HepG2 (cell line): ENCODE data around the gene RPS6KA3. TPM values are rescaled to one million over a fixed set of nuclear protein-coding genes. Genes with fewer than 3 reads are reported as not detected.

ENCODE experiments used
- KIAA2018 ChIP-seq: sonication (generic); formaldehyde crosslinking; IDR thresholded peaks from 2 replicates; pipeline ENCODE4 v1.5.0; 2020; ENCODE audit warnings: mild to moderate bottlenecking, missing genetic modification reagents, borderline replicate concordance
- polyA plus RNA-seq, 8 experiments: library from polyadenylated mRNA; depleted of rRNA in 3 of 8; stranded (reverse) in 7 of 8; unstranded in 1 of 8; fragments of >200 nt; fragmentation: Illumina TruSeq in 4 of 8; extraction: Trizol in 4 of 8; gene quantifications; 2 replicates each; pipeline versions ENCODE4 v1.2.1 to v1.2.3, GENCODE V29; 2011 to 2016; ENCODE audit warnings: low read depth in 4 of 8, missing spikeins in 1 of 8, mixed read lengths in 1 of 8; ENCODE audit not compliant: insufficient read depth in 1 of 8
- total RNA-seq, 5 experiments: library from RNA; depleted of rRNA; stranded (reverse); fragments of >200 nt; fragmentation: Illumina TruSeq; extraction: Trizol; gene quantifications; 2 replicates each; pipeline ENCODE4 v1.2.3, GENCODE V29; 2016; ENCODE audit warnings: low read depth in 1 of 5
- TF ChIP-seq, protein P1 (sequence below): sonication (generic); formaldehyde crosslinking; IDR thresholded peaks from 2 replicates; pipeline ENCODE4 v1.5.1; 2020; ENCODE audit warnings: missing genetic modification reagents, mild to moderate bottlenecking, borderline replicate concordance

Gene RPS6KA3
- total and polyA plus RNA-seq, 2 of the 13 experiments (the other 11 are each of a cell fraction or from before 2014, with no cell fraction given), result 314 to 357 TPM

GRCh38 chrX:20116577-20117240 lies 150.0 kb downstream of the RPS6KA3 start, which contains the start of gene MAP7D2 (continued):
- no peak for TF ChIP-seq KIAA2018 (CRISPR knock-in tag)
- TF ChIP-seq, protein P1, sequence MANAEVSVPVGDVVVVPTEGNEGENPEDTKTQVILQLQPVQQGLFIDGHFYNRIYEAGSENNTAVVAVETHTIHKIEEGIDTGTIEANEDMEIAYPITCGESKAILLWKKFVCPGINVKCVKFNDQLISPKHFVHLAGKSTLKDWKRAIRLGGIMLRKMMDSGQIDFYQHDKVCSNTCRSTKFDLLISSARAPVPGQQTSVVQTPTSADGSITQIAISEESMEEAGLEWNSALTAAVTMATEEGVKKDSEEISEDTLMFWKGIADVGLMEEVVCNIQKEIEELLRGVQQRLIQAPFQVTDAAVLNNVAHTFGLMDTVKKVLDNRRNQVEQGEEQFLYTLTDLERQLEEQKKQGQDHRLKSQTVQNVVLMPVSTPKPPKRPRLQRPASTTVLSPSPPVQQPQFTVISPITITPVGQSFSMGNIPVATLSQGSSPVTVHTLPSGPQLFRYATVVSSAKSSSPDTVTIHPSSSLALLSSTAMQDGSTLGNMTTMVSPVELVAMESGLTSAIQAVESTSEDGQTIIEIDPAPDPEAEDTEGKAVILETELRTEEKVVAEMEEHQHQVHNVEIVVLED (CRISPR knock-in tag), result peak; percentile 59; the same call in 1 of the 2 replicates
